DMS153 treated with DMSO at 0.1 percent for 48 hours (cell line): ENCODE data around the gene FKBP11.

Experiments used
- DNase-seq: peaks from one replicate; lab custom pipeline; 2025; ENCODE audit not compliant: unreplicated experiment; lab: John Stamatoyannopoulos, UW

Gene FKBP11

GRCh38 chr12:48956279-48957140 is 31.2 kb upstream of the FKBP11 start:
- DNase-seq: peak; percentile 37

- no peak for DNase-seq
Observed at GRCh38 chr12:48954841-48955501, 29.7 kb upstream of the FKBP11 start.

GRCh38 chr12:48954061-48954460 is 28.8 kb upstream of the FKBP11 start:
- no peak for DNase-seq

- DNase-seq: no peak
Observed at GRCh38 chr12:48952691-48953090, 27.4 kb upstream of the FKBP11 start.

- DNase-seq: no peak
Observed at GRCh38 chr12:48947727-48948126, 22.4 kb upstream of the FKBP11 start.

GRCh38 chr12:48946943-48947342 is 21.7 kb upstream of the FKBP11 start:
- no peak for DNase-seq

GRCh38 chr12:48946205-48946604 is 20.9 kb upstream of the FKBP11 start:
- peak; percentile 12 for DNase-seq

GRCh38 chr12:48943221-48943620 is 17.9 kb upstream of the FKBP11 start:
- no peak for DNase-seq

- DNase-seq: no peak
Observed at GRCh38 chr12:48940181-48940580, 14.9 kb upstream of the FKBP11 start.

- no peak for DNase-seq
Observed at GRCh38 chr12:48938805-48939204, 13.5 kb upstream of the FKBP11 start.

GRCh38 chr12:48937170-48937569 is 11.9 kb upstream of the FKBP11 start:
- no peak for DNase-seq

- peak; percentile 34 for DNase-seq
Observed at GRCh38 chr12:48936379-48936979, 11.2 kb upstream of the FKBP11 start.

- no peak for DNase-seq
Observed at GRCh38 chr12:48934312-48934706, 9.0 kb upstream of the FKBP11 start.

- DNase-seq: no peak
Observed at GRCh38 chr12:48933664-48934311, 8.5 kb upstream of the FKBP11 start.

- no peak for DNase-seq
Observed at GRCh38 chr12:48932878-48933277, 7.6 kb upstream of the FKBP11 start.

- no peak for DNase-seq
Observed at GRCh38 chr12:48930475-48930874, 5.2 kb upstream of the FKBP11 start.

- no peak for DNase-seq
Observed at GRCh38 chr12:48929551-48929950, 4.3 kb upstream of the FKBP11 start.

- no peak for DNase-seq
Observed at GRCh38 chr12:48927261-48927660, 2.0 kb upstream of the FKBP11 start.

- DNase-seq: no peak
Observed at GRCh38 chr12:48924617-48925303, 532 bp downstream of the FKBP11 start.

- DNase-seq: no peak
Observed at GRCh38 chr12:48923117-48923516, 2.2 kb downstream of the FKBP11 start.
